Measurements from ENCODE around the gene UBXN2A.
"Not testable (repeated sequence)": the region's sequence is repeated elsewhere in the genome, so short reads cannot be mapped to it uniquely, and the experiment has no call there.

UBXN2A gene

DNA sequence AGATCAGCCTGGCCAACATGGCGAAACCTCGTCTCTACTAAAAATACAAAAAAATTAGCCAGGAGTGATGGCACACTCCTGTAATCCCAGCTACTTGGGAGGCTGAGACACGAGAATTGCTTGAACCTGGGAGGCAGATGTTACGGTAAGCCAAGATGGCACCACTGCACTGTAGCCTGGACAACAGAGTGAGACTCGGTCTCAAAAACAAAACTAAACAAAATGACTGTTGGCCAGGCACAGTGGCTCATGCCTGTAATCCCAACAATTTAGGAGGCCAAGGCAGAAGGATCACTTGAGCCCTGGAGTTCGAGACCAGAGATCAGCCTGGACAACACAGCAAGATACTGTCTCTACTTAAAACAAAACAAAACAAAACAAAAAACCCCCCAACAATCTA is 102.9 kb downstream of the UBXN2A start:
- DNase-seq (ENCODE audit: low read depth): not testable (repeated sequence)

DNA sequence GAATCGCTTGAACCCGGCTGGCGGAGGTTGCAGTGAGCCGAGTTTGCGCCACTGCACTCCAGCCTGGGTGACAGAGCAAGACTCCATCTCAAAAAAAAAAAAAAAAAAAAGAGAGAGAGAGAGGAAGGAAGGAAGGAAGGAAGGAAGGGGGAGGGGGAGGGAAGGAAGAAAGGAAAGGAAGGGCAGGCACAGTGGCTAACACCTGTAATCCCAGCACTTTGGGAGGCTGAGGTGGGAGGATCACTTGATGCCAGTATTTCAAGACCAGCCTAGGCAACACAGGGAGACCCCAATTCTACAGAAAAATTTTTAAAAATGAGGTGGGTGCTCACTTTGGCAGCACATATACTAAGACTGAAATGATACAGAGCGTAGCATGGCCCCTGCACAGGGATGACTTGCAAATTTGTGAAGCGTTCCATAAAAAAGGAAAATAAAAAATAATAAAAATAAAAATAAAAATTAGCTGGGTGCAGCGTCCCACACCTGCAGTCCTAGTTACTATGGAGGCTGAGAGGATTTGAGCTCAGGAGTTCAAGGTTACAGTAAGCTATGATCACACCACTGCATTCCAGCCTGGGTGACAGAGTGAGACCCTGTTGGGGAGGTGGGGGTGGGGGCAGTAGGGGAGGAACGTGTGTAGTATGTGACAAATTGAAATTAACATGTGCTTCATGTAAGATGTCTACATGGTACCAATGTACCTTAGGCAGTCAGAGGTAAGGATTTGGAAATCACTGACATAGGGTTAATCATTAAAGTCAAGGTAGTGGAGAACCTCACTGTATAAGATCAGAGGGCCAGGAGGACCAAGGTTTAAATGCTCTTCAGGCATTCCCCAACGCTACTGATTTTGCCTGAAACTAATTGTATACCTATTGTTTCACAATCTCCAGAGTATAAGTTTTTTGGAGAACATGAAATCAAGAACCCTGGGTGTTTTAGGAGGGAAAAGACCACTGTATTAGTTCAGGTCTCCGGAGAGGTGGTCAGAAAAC is 105.5 kb downstream of the UBXN2A start:
- no peak for DNase-seq (ENCODE audit: low read depth)

GRCh38 chr2:24046599-24046929 is 106.3 kb downstream of the UBXN2A start:
- DNase-seq (ENCODE audit: low read depth): no peak

- peak; percentile 89 for DNase-seq (ENCODE audit: low read depth)
Observed at GRCh38 chr2:24046930-24047702, 106.9 kb downstream of the UBXN2A start, which contains the start of gene WDCP. WDCP (minus strand) TSS chr2:24047391; CDS start chr2:24039494, 7,897 bp downstream.

- DNase-seq (ENCODE audit: low read depth): no peak
Observed at GRCh38 chr2:24047703-24048033, 107.4 kb downstream of the UBXN2A start.

- DNase-seq (ENCODE audit: low read depth): no peak
Observed at GRCh38 chr2:24048769-24049484, 108.7 kb downstream of the UBXN2A start.

- peak; percentile 21 for DNase-seq (ENCODE audit: low read depth)
Observed at GRCh38 chr2:24049485-24050021, 109.3 kb downstream of the UBXN2A start, which contains the start of gene FKBP1B. FKBP1B (plus strand) TSS chr2:24049741; CDS start chr2:24049850, 109 bp downstream.

- DNase-seq (ENCODE audit: low read depth): no peak
Observed at GRCh38 chr2:24050041-24050979, 110.0 kb downstream of the UBXN2A start.

- no peak for DNase-seq (ENCODE audit: low read depth)
Observed at GRCh38 chr2:24051833-24052232, 111.6 kb downstream of the UBXN2A start.

DNA sequence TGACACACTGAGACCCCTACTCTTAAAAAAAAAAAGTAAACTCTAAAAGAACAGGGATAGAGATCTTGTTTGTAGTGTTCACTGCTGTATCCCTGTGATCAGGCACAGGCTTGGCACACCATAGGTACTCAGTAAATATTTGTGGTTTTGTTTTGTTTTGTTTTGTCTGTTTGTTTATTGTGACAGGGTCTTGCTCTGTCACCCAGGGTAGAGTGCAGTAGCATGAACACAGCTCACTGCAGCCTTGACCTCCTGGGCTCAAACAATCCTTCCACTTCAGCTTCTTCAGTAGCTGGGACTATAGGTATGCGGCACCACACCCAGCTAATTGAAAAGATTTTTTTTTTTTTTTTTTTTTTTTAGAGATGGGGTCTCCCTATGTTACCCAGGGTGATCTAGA is 112.7 kb downstream of the UBXN2A start:
- no peak for DNase-seq (ENCODE audit: low read depth)

Measured in stimulated activated CD4-positive, alpha-beta T cell treated with anti-CD3 and anti-CD28 coated beads, Interleukin-2, amount 100 ng/mL, for 4 hours (primary cell).